Endothelial cell of umbilical vein (primary cell): ENCODE results near the gene TSKU. TPM values are rescaled to one million over a fixed set of nuclear protein-coding genes. Genes with fewer than 3 reads are reported as not detected.

Source experiments
- BruUV-seq: library from RNA; stranded (reverse); fragments of 400-500 nt; replicated peaks from 2 replicates; lab custom pipeline; 2021; lab: Mats Ljungman, UMichigan
- CTCF ChIA-PET: fragments of 300-600, 350-600 bp; sonication (Branson Sonifier 250); formaldehyde crosslinking; loops from one replicate; lab custom pipeline; 2021; ENCODE audit warnings: antibody characterized with exemption, inconsistent platforms; lab: Charles Lee
- POLR2A ChIA-PET: fragments of 300-600, 350-600 bp; sonication (Branson Sonifier 250); formaldehyde crosslinking; loops from one replicate; lab custom pipeline; 2021; ENCODE audit warnings: antibody characterized with exemption, inconsistent platforms; lab: Charles Lee
- DNase-seq: peaks from one replicate; pipeline ENCODE4 v3.0.0-alpha.2; 2011; ENCODE audit warnings: low read depth, low spot score
- FAIRE-seq: peaks from 2 replicates; lab custom pipeline; 2011; peaks lifted over from hg19 to GRCh38; lab: Jason Lieb, UNC
- H2AFZ ChIP-seq: 2 replicates; pipeline ENCODE4 v1.6.0; 2012; ENCODE audit warnings: low read depth, low read length, control low read depth, inconsistent platforms
- H3K27ac ChIP-seq: 2 replicates; pipeline ENCODE4 v1.5.1; 2011; ENCODE audit warnings: low read depth, mild to moderate bottlenecking, control low read depth, low read length, moderate library complexity; ENCODE audit not compliant: insufficient read depth
- H3K27me3 ChIP-seq, 2 experiments: 2 replicates each; pipeline versions ENCODE4 v1.6.0 to v1.6.1; 2011; ENCODE audit warnings: low read length in 2 of 2, mixed read lengths in 1 of 2; ENCODE audit not compliant: control insufficient read depth in 2 of 2, insufficient read depth in 2 of 2
- H3K36me3 ChIP-seq, 2 experiments: 2 replicates in 1 of 2; 3 replicates in 1 of 2; pipeline ENCODE4 v1.5.1; 2011; ENCODE audit warnings: low read length in 2 of 2, mild to moderate bottlenecking in 1 of 2, moderate library complexity in 1 of 2; ENCODE audit not compliant: control insufficient read depth in 2 of 2, insufficient read depth in 2 of 2; ENCODE audit errors: extremely low read depth in 1 of 2
- H3K4me1 ChIP-seq: 3 replicates; pipeline ENCODE4 v1.5.1; 2011; ENCODE audit warnings: mild to moderate bottlenecking, low read length; ENCODE audit not compliant: control insufficient read depth, insufficient read depth; ENCODE audit errors: extremely low read depth
- H3K4me2 ChIP-seq: 2 replicates; pipeline ENCODE4 v1.6.1; 2011; ENCODE audit warnings: low read length, control low read depth, mixed read lengths; ENCODE audit not compliant: insufficient read depth
- H3K4me3 ChIP-seq, 3 experiments: fragments of 200-600 bp in 1 of 3; sonication (generic), shearing (Covaris generic) in 1 of 3; replicated peaks in 1 of 3; 2 replicates each; pipeline ENCODE4 v1.5.1; 2011 to 2016; ENCODE audit warnings: control low read depth in 3 of 3, low read length in 3 of 3, mild to moderate bottlenecking in 2 of 3, inconsistent platforms in 1 of 3, low read depth in 1 of 3, moderate library complexity in 1 of 3; ENCODE audit not compliant: insufficient read depth in 1 of 3
- H3K79me2 ChIP-seq: 2 replicates; pipeline ENCODE4 v1.6.0; 2012; ENCODE audit warnings: low read length, inconsistent platforms; ENCODE audit not compliant: control insufficient read depth, insufficient read depth
- H3K9ac ChIP-seq: replicated peaks from 2 replicates; pipeline ENCODE3; 2011; ENCODE audit warnings: low read length, control low read depth; ENCODE audit not compliant: insufficient read depth; ENCODE audit errors: extremely low read depth
- H3K9me1 ChIP-seq: replicated peaks from 3 replicates; pipeline ENCODE4 v1.6.0; 2011; ENCODE audit warnings: mild to moderate bottlenecking, low read length; ENCODE audit not compliant: control insufficient read depth, insufficient read depth; ENCODE audit errors: extremely low read depth
- H3K9me3 ChIP-seq: replicated peaks from 2 replicates; pipeline ENCODE4 v1.5.1; 2012; ENCODE audit warnings: low read length, inconsistent platforms; ENCODE audit not compliant: control insufficient read depth, insufficient read depth
- H4K20me1 ChIP-seq: replicated peaks from 2 replicates; pipeline ENCODE3; 2011; ENCODE audit warnings: mild to moderate bottlenecking, low read length; ENCODE audit not compliant: control insufficient read depth, insufficient read depth; ENCODE audit errors: extremely low read depth
- EZH2 ChIP-seq: IDR thresholded peaks from 2 replicates; pipeline ENCODE4 v1.6.1; 2012; ENCODE audit warnings: borderline replicate concordance, low read depth, mild to moderate bottlenecking, moderate library complexity, low read length, inconsistent platforms; ENCODE audit not compliant: severe bottlenecking
- FOS ChIP-seq: IDR thresholded peaks from 2 replicates; pipeline ENCODE4 v1.6.1; 2011; ENCODE audit warnings: mild to moderate bottlenecking, low read length, moderate library complexity, borderline replicate concordance; ENCODE audit not compliant: insufficient read depth
- GATA2 ChIP-seq: IDR thresholded peaks from 2 replicates; pipeline ENCODE4 v1.7.0; 2011; ENCODE audit warnings: low read depth, mild to moderate bottlenecking, moderate library complexity, mixed read lengths, low read length; ENCODE audit not compliant: insufficient read length, insufficient read depth
- JUN ChIP-seq: IDR thresholded peaks from 2 replicates; pipeline ENCODE4 v1.6.1; 2011; ENCODE audit warnings: borderline replicate concordance, low read depth; ENCODE audit not compliant: insufficient read length, insufficient read depth
- MYC ChIP-seq: IDR thresholded peaks from one replicate; pipeline ENCODE4 v1.6.1; 2011; ENCODE audit warnings: mild to moderate bottlenecking, low read depth, low read length
- POLR2A ChIP-seq: IDR thresholded peaks from 2 replicates; pipeline ENCODE4 v1.6.1; 2012; ENCODE audit warnings: low read depth, mild to moderate bottlenecking, control low read depth, low read length
- POLR2AphosphoS5 ChIP-seq: IDR thresholded peaks from 2 replicates; pipeline ENCODE4 v1.6.1; 2012; ENCODE audit warnings: low read depth, mild to moderate bottlenecking, control low read depth, low read length, moderate library complexity; ENCODE audit not compliant: insufficient read depth
- dilution Hi-C: fragments of 300-500 bp; cut with MboI; formaldehyde crosslinking; loops from one replicate; pipeline ENCODE4 v1.15.0; 2019; ENCODE audit warnings: low sequenced_read_pairs; ENCODE audit not compliant: extremely low pct_ligation_motif_present
- intact Hi-C: fragments of 100-400 bp; cut with micrococcal nuclease; formaldehyde crosslinking; loops from one replicate; pipeline ENCODE4 v1.10.0; 2022
- polyA plus RNA-seq, 4 experiments: library from polyadenylated mRNA; depleted of rRNA in 3 of 4; stranded (reverse) in 3 of 4; unstranded in 1 of 4; fragments of >200 nt; gene quantifications; 2 replicates each; pipeline versions ENCODE4 v1.2.1 to v1.2.3, GENCODE V29; 2011 to 2012; ENCODE audit warnings: missing spikeins in 1 of 4
- total RNA-seq: library from RNA; stranded (reverse); gene quantifications from 2 replicates; pipeline ENCODE4 v1.2.3, GENCODE V29; 2021
- TF ChIP-seq, protein P1 (sequence below), 2 donors: IDR thresholded peaks; 1 replicate in 1 of 2; 2 replicates in 1 of 2; pipeline ENCODE4 v1.5.1; 2011; ENCODE audit warnings: low read length in 2 of 2, mild to moderate bottlenecking in 2 of 2, moderate library complexity in 2 of 2, control low read depth in 1 of 2, inconsistent platforms in 1 of 2, low read depth in 1 of 2; ENCODE audit not compliant: insufficient read depth in 1 of 2; ENCODE audit errors: extremely low read depth in 1 of 2
- TF ChIP-seq, protein P2 (sequence below): IDR thresholded peaks from 2 replicates; pipeline ENCODE4 v1.6.1; 2011; ENCODE audit not compliant: insufficient read depth, insufficient read length

The TSKU gene
- total and polyA plus RNA-seq, 2 donors (not counting 3 experiments of a cell fraction or from before 2014, with no cell fraction given): 16.2 to 21.2 TPM

DNA sequence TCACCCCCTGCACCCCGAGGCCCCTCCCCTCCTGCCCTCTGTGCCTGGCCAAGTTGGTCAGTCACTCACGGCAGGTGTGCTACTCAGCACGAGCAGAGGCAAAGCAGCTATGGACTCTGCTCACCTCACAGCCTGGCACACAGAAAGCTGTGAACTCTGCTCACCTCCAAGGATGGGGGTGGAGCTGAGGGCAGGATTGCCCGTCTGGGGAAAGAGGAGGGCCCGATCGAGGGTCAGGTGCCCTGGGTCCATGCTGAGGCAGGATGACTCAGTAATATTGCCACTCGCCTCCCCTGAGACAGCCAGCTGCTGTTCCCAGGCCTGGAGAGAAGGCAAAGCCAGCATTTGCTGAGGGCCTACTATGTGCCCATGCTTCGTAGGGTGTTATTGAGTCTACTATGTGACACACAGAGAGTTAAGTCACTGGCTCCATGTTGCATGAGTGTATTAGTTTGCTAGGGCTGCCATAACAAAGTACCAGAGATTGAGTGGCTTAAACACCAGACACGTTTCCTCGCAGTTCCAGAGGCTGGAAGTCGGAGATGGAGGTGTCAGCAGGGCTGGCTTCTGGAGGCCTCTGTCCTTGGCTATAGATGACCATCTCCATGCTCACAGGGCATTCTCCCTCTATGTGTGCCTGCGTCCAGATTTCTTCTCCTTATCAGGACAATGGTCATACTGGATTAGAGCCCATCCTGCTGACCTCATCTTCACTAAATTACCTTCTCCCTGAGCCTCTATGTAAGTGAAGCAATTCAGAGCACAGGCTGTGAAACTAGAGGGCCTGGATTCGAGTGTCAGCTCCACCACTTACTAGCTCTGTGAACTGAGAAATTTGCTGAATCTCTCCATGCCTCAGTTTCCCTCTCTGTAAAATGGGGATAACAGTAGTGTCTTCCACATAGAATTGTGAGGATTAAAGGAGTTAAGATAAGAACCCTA lies 13.2 kb upstream of the TSKU start:
- peak; percentile 8 for FAIRE-seq
- H3K36me3 ChIP-seq: no peaks in the 10 kb centered on the region
- H3K4me2 ChIP-seq: no peak overlapping the region
- CTCF ChIA-PET: interaction anchor here (0.7 to 2.0 kb wide), 4 partner anchors 9 to 48 kb away, joined by 3 to 8 read pairs (median 4); no protein-coding TSS in a partner anchor
- H3K4me3 ChIP-seq: no peak overlapping the region
- BruUV-seq: no TSS peak
- H2AFZ ChIP-seq: no peak overlapping the region
- H3K9ac ChIP-seq: no peak overlapping the region
- H4K20me1 ChIP-seq: no peaks in the 10 kb centered on the region
- DNase-seq: no peak
- H3K79me2 ChIP-seq: no peaks in the 10 kb centered on the region
- no peak overlapping the region for H3K27ac ChIP-seq
- POLR2A ChIA-PET: interaction anchor here (1.0 kb wide), 1 partner anchor 12 kb away, joined by 3 read pairs; no protein-coding TSS in a partner anchor
- TF ChIP-seq EZH2 (no peak), GATA2 (no peak), FOS (no peak), JUN (no peak), MYC (no peak), POLR2A (no peak), POLR2AphosphoS5 (no peak)
- TF ChIP-seq, protein P1, sequence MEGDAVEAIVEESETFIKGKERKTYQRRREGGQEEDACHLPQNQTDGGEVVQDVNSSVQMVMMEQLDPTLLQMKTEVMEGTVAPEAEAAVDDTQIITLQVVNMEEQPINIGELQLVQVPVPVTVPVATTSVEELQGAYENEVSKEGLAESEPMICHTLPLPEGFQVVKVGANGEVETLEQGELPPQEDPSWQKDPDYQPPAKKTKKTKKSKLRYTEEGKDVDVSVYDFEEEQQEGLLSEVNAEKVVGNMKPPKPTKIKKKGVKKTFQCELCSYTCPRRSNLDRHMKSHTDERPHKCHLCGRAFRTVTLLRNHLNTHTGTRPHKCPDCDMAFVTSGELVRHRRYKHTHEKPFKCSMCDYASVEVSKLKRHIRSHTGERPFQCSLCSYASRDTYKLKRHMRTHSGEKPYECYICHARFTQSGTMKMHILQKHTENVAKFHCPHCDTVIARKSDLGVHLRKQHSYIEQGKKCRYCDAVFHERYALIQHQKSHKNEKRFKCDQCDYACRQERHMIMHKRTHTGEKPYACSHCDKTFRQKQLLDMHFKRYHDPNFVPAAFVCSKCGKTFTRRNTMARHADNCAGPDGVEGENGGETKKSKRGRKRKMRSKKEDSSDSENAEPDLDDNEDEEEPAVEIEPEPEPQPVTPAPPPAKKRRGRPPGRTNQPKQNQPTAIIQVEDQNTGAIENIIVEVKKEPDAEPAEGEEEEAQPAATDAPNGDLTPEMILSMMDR (IDR thresholded peaks at IDR 0.05; ENCODE audit: extremely low read depth in 1 of 2, insufficient read depth in 1 of 2, low read depth in 1 of 2, low read length in 2 of 2): no peak
- TF ChIP-seq, protein P2, sequence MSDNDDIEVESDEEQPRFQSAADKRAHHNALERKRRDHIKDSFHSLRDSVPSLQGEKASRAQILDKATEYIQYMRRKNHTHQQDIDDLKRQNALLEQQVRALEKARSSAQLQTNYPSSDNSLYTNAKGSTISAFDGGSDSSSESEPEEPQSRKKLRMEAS: no peak
- no peaks in the 10 kb centered on the region for H3K27me3 ChIP-seq
- dilution Hi-C loops (no loop called here), intact Hi-C loops (loop anchor here (2.0 kb wide), 1 partner anchor 13 kb away; the partner anchor contains the start of gene TSKU)
- no peaks in the 10 kb centered on the region for H3K9me3 ChIP-seq
- peaks cover 10% of the 10 kb centered on the region for H3K4me1 ChIP-seq
- no peaks in the 10 kb centered on the region for H3K9me1 ChIP-seq
